Measurements from ENCODE around the gene HOXC6. TPM values are rescaled to one million over a fixed set of nuclear protein-coding genes. Genes with fewer than 3 reads are reported as not detected.
A peak's percentile ranks its signal among the peaks of the same experiment; 100 is the strongest.

The HOXC6 gene
- total and polyA plus RNA-seq, 2 of the 13 experiments (the other 11 are each of a cell fraction or from before 2014, with no cell fraction given) = not detected

DNA sequence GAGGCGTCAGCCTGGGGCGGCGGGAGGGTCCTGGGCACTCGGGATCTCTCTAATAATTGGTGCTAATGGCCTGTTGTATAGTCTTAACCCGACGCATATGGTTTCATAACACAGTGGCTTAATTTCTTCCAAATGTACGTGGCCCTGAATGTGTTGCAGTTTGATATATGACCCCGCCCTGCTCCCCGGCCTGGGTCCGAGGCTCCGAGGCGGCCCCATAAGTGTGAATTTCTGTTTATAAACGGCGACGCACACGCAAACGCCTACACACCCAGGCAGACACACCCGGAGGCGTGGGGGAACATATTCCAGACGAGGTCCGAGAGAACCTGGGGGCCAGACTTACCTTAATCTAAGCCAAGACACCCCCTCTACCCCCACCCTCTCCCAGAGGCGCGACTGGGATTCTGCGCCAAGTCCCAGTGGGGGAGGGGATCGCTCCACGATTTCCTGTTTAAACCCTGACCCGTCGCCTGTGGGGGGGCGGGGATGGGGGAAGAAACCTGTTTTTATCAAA lies 9.7 kb upstream of the HOXC6 start (continued):
- TF ChIP-seq, protein P1, sequence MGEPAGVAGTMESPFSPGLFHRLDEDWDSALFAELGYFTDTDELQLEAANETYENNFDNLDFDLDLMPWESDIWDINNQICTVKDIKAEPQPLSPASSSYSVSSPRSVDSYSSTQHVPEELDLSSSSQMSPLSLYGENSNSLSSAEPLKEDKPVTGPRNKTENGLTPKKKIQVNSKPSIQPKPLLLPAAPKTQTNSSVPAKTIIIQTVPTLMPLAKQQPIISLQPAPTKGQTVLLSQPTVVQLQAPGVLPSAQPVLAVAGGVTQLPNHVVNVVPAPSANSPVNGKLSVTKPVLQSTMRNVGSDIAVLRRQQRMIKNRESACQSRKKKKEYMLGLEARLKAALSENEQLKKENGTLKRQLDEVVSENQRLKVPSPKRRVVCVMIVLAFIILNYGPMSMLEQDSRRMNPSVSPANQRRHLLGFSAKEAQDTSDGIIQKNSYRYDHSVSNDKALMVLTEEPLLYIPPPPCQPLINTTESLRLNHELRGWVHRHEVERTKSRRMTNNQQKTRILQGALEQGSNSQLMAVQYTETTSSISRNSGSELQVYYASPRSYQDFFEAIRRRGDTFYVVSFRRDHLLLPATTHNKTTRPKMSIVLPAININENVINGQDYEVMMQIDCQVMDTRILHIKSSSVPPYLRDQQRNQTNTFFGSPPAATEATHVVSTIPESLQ (CRISPR knock-in tag; conservative IDR thresholded peaks at IDR 0.05) = no peak
- TF ChIP-seq, protein P2, sequence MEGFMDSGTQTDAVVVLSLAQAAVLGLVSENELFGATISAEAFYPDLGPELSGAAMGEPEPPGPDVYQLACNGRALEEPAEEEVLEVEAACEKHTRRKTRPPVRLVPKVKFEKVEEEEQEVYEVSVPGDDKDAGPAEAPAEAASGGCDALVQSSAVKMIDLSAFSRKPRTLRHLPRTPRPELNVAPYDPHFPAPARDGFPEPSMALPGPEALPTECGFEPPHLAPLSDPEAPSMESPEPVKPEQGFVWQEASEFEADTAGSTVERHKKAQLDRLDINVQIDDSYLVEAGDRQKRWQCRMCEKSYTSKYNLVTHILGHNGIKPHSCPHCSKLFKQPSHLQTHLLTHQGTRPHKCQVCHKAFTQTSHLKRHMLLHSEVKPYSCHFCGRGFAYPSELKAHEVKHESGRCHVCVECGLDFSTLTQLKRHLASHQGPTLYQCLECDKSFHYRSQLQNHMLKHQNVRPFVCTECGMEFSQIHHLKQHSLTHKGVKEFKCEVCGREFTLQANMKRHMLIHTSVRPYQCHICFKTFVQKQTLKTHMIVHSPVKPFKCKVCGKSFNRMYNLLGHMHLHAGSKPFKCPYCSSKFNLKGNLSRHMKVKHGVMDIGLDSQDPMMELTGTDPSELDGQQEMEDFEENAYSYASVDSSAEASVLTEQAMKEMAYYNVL (CRISPR knock-in tag; IDR thresholded peaks at IDR 0.05; ENCODE audit: borderline replicate concordance) = no peak
- TF ChIP-seq IRF2 (CRISPR knock-in tag; IDR thresholded peaks at IDR 0.05) (no peak), ZNF547 (CRISPR knock-in tag; IDR thresholded peaks at IDR 0.05) (no peak), ZNF605 (CRISPR knock-in tag; IDR thresholded peaks at IDR 0.05) (no peak), ZNF703 (CRISPR knock-in tag; IDR thresholded peaks at IDR 0.05; ENCODE audit: borderline replicate concordance) (no peak)

DNA sequence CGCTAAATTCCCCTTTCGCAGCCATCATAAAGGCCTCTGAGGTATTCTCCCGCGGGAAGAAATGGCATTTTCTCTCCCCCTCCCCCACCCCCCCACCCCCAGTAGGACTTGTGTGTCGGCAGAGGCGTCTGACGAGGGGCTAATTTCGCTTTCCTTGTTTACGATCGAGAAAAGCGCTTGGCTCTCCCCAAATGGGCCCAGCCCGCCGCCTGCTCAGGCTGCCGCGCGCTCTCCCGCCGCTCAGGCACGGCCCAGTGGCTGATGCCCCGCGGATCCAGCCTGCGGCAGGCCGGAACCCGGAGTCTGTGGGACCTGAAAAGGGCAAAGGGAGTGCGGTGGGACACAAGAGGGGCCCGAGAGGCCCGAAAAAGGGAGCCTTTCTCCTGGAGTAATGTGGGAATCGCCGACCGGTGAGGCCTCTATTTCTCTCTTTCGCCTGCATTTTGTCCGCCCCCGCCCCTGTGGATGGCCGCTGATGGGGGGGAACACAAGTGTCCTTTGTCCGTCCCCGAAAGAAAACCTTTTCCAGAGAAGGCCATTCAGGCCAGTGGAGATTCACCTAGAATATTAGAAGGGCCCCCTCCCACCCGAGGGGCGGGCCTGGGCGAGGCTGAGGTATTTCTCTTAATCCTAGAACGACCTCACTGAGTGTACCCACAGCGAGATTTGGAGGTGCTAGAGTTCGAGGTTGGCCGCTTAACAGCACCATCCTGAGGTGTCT lies 9.0 kb upstream of the HOXC6 start:
- ChIA-PET POLR2A (no interaction called here), CTCF (ENCODE audit: low intra/inter-chr PET ratio, low total read pairs) (no interaction called here)
- H3K4me3 ChIP-seq (replicated peaks in 1 of 3; ENCODE audit: insufficient read depth in 1 of 3, low read depth in 2 of 3, low read length in 3 of 3) = no peak overlapping the region
- in situ Hi-C loops (cut with HindIII; ENCODE audit: extremely low pct_ligation_motif_present, low pct_unique_long_range_greater_than_20kb) = loop anchor here (10.0 kb wide), 1 partner anchor 346 kb away; the partner anchor contains the start of gene GPR84
- peaks cover 4 to 57% of the 10 kb centered on the region in 2 experiments for H3K27me3 ChIP-seq (ENCODE audit: control insufficient read depth in 1 of 2, insufficient read depth in 2 of 2, low read length in 2 of 2)
- DNase-seq (ENCODE audit: low spot score) (no peak), FAIRE-seq (no peak), ATAC-seq (no peak)
- no peaks in the 10 kb centered on the region for H4K20me1 ChIP-seq (ENCODE audit: insufficient read depth, low read length)
- no peaks in the 10 kb centered on the region for H3K9me3 ChIP-seq (ENCODE audit: low read length)
- intact Hi-C loops (cut with micrococcal nuclease; ENCODE audit: unreplicated experiment) = no loop called here
- 79% methylated on average over 43 of the region's 43 CpGs for WGBS (ENCODE audit: low lambda C conversion rate)
- H3K27ac ChIP-seq (ENCODE audit: extremely low read length, insufficient read depth, low read length) = no peak overlapping the region
- no peak overlapping the region for H2AFZ ChIP-seq (ENCODE audit: low read length)
- no peak overlapping the region; the same call in 1 of the 2 replicates for H3K4me2 ChIP-seq (ENCODE audit: low read depth, low read length)
- no peak overlapping the region for H3K9ac ChIP-seq (ENCODE audit: insufficient read depth, low read depth, low read length)
- no peaks in the 10 kb centered on the region for H3K79me2 ChIP-seq (ENCODE audit: insufficient read depth, low read length)
- no peaks in the 10 kb centered on the region for H3K36me3 ChIP-seq (replicated peaks in 1 of 2; ENCODE audit: control insufficient read depth in 1 of 2, insufficient read depth in 2 of 2, low read length in 2 of 2)
- H3K4me1 ChIP-seq (ENCODE audit: insufficient read depth, low read length) = peaks cover 5% of the 10 kb centered on the region; the same call in 1 of the 2 replicates
- no TSS peak for BruUV-seq (replicated peaks)
- no peak for TF ChIP-seq CAMTA2 (CRISPR knock-in tag; IDR thresholded peaks at IDR 0.05; ENCODE audit: borderline replicate concordance)
- TF ChIP-seq, protein P3, sequence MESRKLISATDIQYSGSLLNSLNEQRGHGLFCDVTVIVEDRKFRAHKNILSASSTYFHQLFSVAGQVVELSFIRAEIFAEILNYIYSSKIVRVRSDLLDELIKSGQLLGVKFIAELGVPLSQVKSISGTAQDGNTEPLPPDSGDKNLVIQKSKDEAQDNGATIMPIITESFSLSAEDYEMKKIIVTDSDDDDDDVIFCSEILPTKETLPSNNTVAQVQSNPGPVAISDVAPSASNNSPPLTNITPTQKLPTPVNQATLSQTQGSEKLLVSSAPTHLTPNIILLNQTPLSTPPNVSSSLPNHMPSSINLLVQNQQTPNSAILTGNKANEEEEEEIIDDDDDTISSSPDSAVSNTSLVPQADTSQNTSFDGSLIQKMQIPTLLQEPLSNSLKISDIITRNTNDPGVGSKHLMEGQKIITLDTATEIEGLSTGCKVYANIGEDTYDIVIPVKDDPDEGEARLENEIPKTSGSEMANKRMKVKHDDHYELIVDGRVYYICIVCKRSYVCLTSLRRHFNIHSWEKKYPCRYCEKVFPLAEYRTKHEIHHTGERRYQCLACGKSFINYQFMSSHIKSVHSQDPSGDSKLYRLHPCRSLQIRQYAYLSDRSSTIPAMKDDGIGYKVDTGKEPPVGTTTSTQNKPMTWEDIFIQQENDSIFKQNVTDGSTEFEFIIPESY (CRISPR knock-in tag; IDR thresholded peaks at IDR 0.05) = 0 out of 2 replicates have a peak, but pooled peaks have one; percentile 22

Measured in HepG2 (cell line).